ENCODE measurements around the gene RPL7A.
"Not testable (repeated sequence)": the region's sequence is repeated elsewhere in the genome, so short reads cannot be mapped to it uniquely, and the experiment has no call there.

The RPL7A gene

GRCh38 chr9:133374612-133375115, 26.6 kb downstream of the RPL7A start:
- Histone ChIP-seq H3K4me1 (peaks cover 63% of the 10 kb centered on the region), H4K20me1 (peaks cover 61% of the 10 kb centered on the region), H3K36me3 (peaks cover 43% of the 10 kb centered on the region), H3K4me3 (peak overlapping the region; percentile 98), H3K27ac (peak overlapping the region; percentile 99), H3K9me3 (peaks cover 15% of the 10 kb centered on the region), H3K9ac (peak overlapping the region; percentile 99), H3K4me2 (peak overlapping the region; percentile 96), H3K27me3 (no peaks in the 10 kb centered on the region)
- TF ChIP-seq Cebpa-rat (IDR thresholded peaks at IDR 0.05), result no peak

- Histone ChIP-seq H4K20me1 (peaks cover 55% of the 10 kb centered on the region), H3K4me3 (peak overlapping the region; percentile 98), H3K4me1 (peaks cover 57% of the 10 kb centered on the region), H3K9me3 (peaks cover 15% of the 10 kb centered on the region), H3K27me3 (no peaks in the 10 kb centered on the region), H3K9ac (peak overlapping the region; percentile 99), H3K4me2 (peak overlapping the region; percentile 96), H3K36me3 (peaks cover 37% of the 10 kb centered on the region), H3K27ac (peak overlapping the region; percentile 99)
- TF ChIP-seq Cebpa-rat (IDR thresholded peaks at IDR 0.05), result no peak
Observed at GRCh38 chr9:133375116-133375723, 27.2 kb downstream of the RPL7A start.

- Histone ChIP-seq H3K36me3 (peaks cover 29% of the 10 kb centered on the region), H3K4me1 (peaks cover 49% of the 10 kb centered on the region), H3K4me2 (peak within 1 kb of the TSS; percentile 96), H3K4me3 (peak within 1 kb of the TSS; percentile 98), H3K9me3 (peaks cover 15% of the 10 kb centered on the region), H3K27ac (peak within 1 kb of the TSS; percentile 99), H3K27me3 (no peaks in the 10 kb centered on the region), H4K20me1 (peaks cover 47% of the 10 kb centered on the region), H3K9ac (peak within 1 kb of the TSS; percentile 99)
- TF ChIP-seq Cebpa-rat (IDR thresholded peaks at IDR 0.05), result no peak
Observed at GRCh38 chr9:133375724-133376654, 28.0 kb downstream of the RPL7A start, which contains the start of the genes STKLD1 and SURF4. Gene STKLD1, plus strand, starts transcription at chr9:133376366. Its CDS starts 108 bp downstream, at chr9:133376474. Gene SURF4, minus strand, starts transcription at chr9:133376060. Its CDS starts 91 bp downstream, at chr9:133375969.

- Histone ChIP-seq H3K9me3 (peaks cover 15% of the 10 kb centered on the region), H3K4me1 (peaks cover 36% of the 10 kb centered on the region), H4K20me1 (peaks cover 35% of the 10 kb centered on the region), H3K36me3 (peaks cover 16% of the 10 kb centered on the region), H3K4me2 (peak overlapping the region; percentile 93)
- not testable (repeated sequence) for H3K9ac ChIP-seq, H3K4me3 ChIP-seq, H3K27ac ChIP-seq, H3K27me3 ChIP-seq
Observed at GRCh38 chr9:133377280-133377679, 29.3 kb downstream of the RPL7A start.

GRCh38 chr9:133377721-133378216, 29.8 kb downstream of the RPL7A start:
- H3K4me2 ChIP-seq, result no peak overlapping the region
- H4K20me1 ChIP-seq, result peaks cover 30% of the 10 kb centered on the region
- H3K27ac ChIP-seq, result no peak overlapping the region

GRCh38 chr9:133378408-133378962, 30.5 kb downstream of the RPL7A start:
- no peaks in the 10 kb centered on the region for H3K27me3 ChIP-seq
- no peak overlapping the region for H3K4me2 ChIP-seq
- H3K4me3 ChIP-seq, result no peak overlapping the region
- peaks cover 22% of the 10 kb centered on the region for H4K20me1 ChIP-seq
- peaks cover 4% of the 10 kb centered on the region for H3K36me3 ChIP-seq
- H3K9ac ChIP-seq, result no peak overlapping the region
- peaks cover 24% of the 10 kb centered on the region for H3K4me1 ChIP-seq
- TF ChIP-seq Cebpa-rat (IDR thresholded peaks at IDR 0.05), result no peak
- H3K27ac ChIP-seq, result no peak overlapping the region
- peaks cover 15% of the 10 kb centered on the region for H3K9me3 ChIP-seq

More at GRCh38 chr9:133377721-133378216, 29.8 kb downstream of the RPL7A start:
- peaks cover 11% of the 10 kb centered on the region for H3K36me3 ChIP-seq
- no peaks in the 10 kb centered on the region for H3K27me3 ChIP-seq
- H3K4me3 ChIP-seq, result no peak overlapping the region
- TF ChIP-seq Cebpa-rat (IDR thresholded peaks at IDR 0.05), result no peak; the same call in 1 of the 2 replicates
- no peak overlapping the region for H3K9ac ChIP-seq
- H3K9me3 ChIP-seq, result peaks cover 15% of the 10 kb centered on the region
- peaks cover 32% of the 10 kb centered on the region for H3K4me1 ChIP-seq

GRCh38 chr9:133379153-133380086, 31.4 kb downstream of the RPL7A start:
- Histone ChIP-seq H3K4me2 (no peak overlapping the region), H3K4me1 (peaks cover 16% of the 10 kb centered on the region), H3K4me3 (no peak overlapping the region), H3K9ac (no peak overlapping the region), H3K27me3 (no peaks in the 10 kb centered on the region), H4K20me1 (peaks cover 13% of the 10 kb centered on the region), H3K36me3 (no peaks in the 10 kb centered on the region), H3K9me3 (peaks cover 15% of the 10 kb centered on the region), H3K27ac (no peak overlapping the region)
- no peak for TF ChIP-seq Cebpa-rat (IDR thresholded peaks at IDR 0.05)

GRCh38 chr9:133380734-133381133, 32.7 kb downstream of the RPL7A start:
- TF ChIP-seq Cebpa-rat (IDR thresholded peaks at IDR 0.05), result no peak
- H3K9ac ChIP-seq, result no peak overlapping the region
- H3K27ac ChIP-seq, result no peak overlapping the region
- H3K27me3 ChIP-seq, result no peaks in the 10 kb centered on the region
- no peak overlapping the region for H3K4me2 ChIP-seq
- H3K36me3 ChIP-seq, result no peaks in the 10 kb centered on the region
- peaks cover 15% of the 10 kb centered on the region for H3K9me3 ChIP-seq
- H3K4me3 ChIP-seq, result no peak overlapping the region
- H4K20me1 ChIP-seq, result no peaks in the 10 kb centered on the region; the same call in 1 of the 2 replicates
- peaks cover 11% of the 10 kb centered on the region for H3K4me1 ChIP-seq
